Upper lobe of right lung (tissue), 1 donor: ENCODE measurements around the gene TPI1. TPM values are rescaled to one million over a fixed set of nuclear protein-coding genes. Genes with fewer than 3 reads are reported as not detected.
A peak's percentile ranks its signal among the peaks of the same experiment; 100 is the strongest.

Source experiments
- ATAC-seq: fragments of 200-7000 bp; cut with Tn5 transposase; one replicate; pipeline ENCODE4 v1.9.1; 2020; ENCODE audit warnings: mild to moderate bottlenecking, moderate library complexity
- DNase-seq: peaks from one replicate; pipeline ENCODE4 v3.0.0-alpha.2; 2020
- H3K27ac ChIP-seq: fragments of 200-600 bp; one replicate; pipeline ENCODE4 v1.8.0; 2022
- H3K27me3 ChIP-seq: fragments of 200-600 bp; one replicate; pipeline ENCODE4 v1.8.0; 2022; ENCODE audit warnings: mild to moderate bottlenecking
- H3K36me3 ChIP-seq: fragments of 200-600 bp; one replicate; pipeline ENCODE4 v1.8.0; 2022
- H3K4me1 ChIP-seq: fragments of 200-600 bp; one replicate; pipeline ENCODE4 v1.8.0; 2022
- H3K4me3 ChIP-seq: fragments of 200-600 bp; one replicate; pipeline ENCODE4 v1.8.0; 2022; ENCODE audit warnings: mild to moderate bottlenecking
- H3K9me3 ChIP-seq: fragments of 200-600 bp; one replicate; pipeline ENCODE4 v1.8.0; 2022
- intact Hi-C: fragments of 100-400 bp; cut with DNase I; formaldehyde crosslinking; loops from one replicate; pipeline ENCODE4 v1.11.0; 2022
- total RNA-seq: library from RNA; stranded (reverse); fragmentation: NEBNext Ultra II Directional; extraction: Animal tissue kit (Norgen Biotek cat#: 25700); gene quantifications from one replicate; pipeline ENCODE4 v1.2.1, GENCODE V29; 2021
- TF ChIP-seq, protein P1 (sequence below): fragments of 200-600 bp; IDR thresholded peaks from one replicate; pipeline ENCODE4 v1.8.0; 2022; ENCODE audit warnings: antibody characterized with exemption
- donor health status: DM: no; HTN: yes; CAD: no; lungs with severe emphysema.

The TPI1 gene
- total RNA-seq, 1 donor from 2014 or later = 280 TPM

DNA sequence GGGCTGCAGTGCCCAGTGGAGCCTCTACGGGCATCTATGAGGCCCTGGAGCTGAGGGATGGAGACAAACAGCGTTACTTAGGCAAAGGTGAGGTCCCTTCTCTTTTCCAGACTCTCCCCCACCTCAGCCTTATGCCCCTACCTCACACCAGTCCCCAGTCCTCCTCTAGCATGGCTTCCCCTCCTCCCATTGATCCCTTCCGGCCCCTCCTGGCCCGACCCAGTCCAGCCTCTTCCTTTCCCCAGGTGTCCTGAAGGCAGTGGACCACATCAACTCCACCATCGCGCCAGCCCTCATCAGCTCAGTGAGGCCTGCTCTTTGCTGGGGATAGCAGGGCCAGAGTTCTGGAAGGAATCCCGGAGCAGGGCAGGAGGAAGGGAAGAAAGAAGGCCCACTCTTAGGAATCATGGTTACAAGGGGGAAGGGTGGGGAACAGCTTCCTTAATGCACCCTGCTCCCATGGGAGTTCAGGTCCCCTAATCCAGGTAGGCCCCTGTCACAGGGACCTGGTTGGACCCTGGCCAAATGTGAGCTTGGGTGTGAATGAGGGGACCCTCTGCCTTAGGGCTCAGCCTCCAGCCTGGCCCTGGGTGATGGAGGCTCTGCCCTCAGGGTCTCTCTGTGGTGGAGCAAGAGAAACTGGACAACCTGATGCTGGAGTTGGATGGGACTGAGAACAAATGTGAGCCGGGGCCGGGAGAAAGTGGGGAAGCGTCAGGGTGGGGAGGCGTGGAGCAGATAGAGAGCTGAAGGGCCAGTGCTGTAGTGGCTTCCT, 49.3 kb downstream of the TPI1 start:
- Histone ChIP-seq H3K4me1 (peaks cover 6% of the 10 kb centered on the region), H3K9me3 (no peaks in the 10 kb centered on the region), H3K36me3 (no peaks in the 10 kb centered on the region), H3K27me3 (no peaks in the 10 kb centered on the region), H3K4me3 (no peak overlapping the region), H3K27ac (no peak overlapping the region)
- no peak for DNase-seq
- intact Hi-C loops = no loop called here
- TF ChIP-seq, protein P1, sequence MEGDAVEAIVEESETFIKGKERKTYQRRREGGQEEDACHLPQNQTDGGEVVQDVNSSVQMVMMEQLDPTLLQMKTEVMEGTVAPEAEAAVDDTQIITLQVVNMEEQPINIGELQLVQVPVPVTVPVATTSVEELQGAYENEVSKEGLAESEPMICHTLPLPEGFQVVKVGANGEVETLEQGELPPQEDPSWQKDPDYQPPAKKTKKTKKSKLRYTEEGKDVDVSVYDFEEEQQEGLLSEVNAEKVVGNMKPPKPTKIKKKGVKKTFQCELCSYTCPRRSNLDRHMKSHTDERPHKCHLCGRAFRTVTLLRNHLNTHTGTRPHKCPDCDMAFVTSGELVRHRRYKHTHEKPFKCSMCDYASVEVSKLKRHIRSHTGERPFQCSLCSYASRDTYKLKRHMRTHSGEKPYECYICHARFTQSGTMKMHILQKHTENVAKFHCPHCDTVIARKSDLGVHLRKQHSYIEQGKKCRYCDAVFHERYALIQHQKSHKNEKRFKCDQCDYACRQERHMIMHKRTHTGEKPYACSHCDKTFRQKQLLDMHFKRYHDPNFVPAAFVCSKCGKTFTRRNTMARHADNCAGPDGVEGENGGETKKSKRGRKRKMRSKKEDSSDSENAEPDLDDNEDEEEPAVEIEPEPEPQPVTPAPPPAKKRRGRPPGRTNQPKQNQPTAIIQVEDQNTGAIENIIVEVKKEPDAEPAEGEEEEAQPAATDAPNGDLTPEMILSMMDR = no peak
- ATAC-seq = no peak

DNA sequence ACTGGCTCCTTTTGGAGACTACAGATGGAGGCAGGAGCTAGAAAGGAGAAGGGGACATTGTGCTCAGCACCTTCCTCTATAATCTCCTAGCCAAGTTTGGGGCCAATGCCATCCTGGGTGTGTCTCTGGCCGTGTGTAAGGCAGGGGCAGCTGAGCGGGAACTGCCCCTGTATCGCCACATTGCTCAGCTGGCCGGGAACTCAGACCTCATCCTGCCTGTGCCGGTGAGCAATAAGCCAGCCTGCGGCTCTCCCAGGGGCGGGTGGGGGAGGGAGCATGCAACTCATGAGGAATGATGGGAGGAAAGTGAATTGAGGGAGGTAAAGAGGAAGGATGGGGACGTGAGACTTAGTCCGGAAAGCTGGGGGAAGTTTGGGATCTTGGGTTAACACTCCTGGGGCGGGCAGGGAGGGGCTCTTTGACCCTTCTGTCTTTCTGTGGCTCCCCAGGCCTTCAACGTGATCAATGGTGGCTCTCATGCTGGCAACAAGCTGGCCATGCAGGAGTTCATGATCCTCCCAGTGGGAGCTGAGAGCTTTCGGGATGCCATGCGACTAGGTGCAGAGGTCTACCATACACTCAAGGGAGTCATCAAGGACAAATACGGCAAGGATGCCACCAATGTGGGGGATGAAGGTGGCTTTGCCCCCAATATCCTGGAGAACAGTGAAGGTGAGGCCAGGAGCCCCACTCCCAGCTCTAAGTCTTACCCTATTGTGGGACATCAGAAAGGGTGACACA, 50.3 kb downstream of the TPI1 start:
- H3K4me3 ChIP-seq = no peak overlapping the region
- no peak for ATAC-seq
- no peak overlapping the region for H3K27ac ChIP-seq
- TF ChIP-seq, protein P1 = no peak
- H3K9me3 ChIP-seq = no peaks in the 10 kb centered on the region
- intact Hi-C loops = no loop called here
- DNase-seq = no peak
- no peaks in the 10 kb centered on the region for H3K27me3 ChIP-seq
- H3K36me3 ChIP-seq = no peaks in the 10 kb centered on the region
- H3K4me1 ChIP-seq = peaks cover 6% of the 10 kb centered on the region

DNA sequence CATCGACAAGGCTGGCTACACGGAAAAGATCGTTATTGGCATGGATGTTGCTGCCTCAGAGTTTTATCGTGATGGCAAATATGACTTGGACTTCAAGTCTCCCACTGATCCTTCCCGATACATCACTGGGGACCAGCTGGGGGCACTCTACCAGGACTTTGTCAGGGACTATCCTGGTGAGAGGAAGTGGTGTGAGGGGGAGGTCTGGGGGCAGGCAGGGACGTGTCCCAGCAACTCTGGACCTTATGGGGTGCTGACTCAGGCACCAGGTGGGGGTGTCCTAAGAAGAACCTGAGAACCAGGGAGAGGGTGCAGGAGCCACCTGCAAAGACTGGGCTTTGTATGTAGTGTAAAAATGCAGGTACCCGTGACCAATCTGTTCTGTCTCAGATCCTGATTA, 52.3 kb downstream of the TPI1 start:
- Histone ChIP-seq H3K4me1 (peaks cover 3% of the 10 kb centered on the region), H3K36me3 (no peaks in the 10 kb centered on the region)
- DNase-seq = peak; percentile 31

More for the DNA sequence above, 52.3 kb downstream of the TPI1 start:
- H3K27me3 ChIP-seq = no peaks in the 10 kb centered on the region
- no peak overlapping the region for H3K27ac ChIP-seq
- no peak overlapping the region for H3K4me3 ChIP-seq
- no peaks in the 10 kb centered on the region for H3K9me3 ChIP-seq
- ATAC-seq = no peak
- TF ChIP-seq, protein P1 = no peak
- intact Hi-C loops = no loop called here

Other genes with a start within 250 kb of the TPI1 start
- 2.5 TPM for gene LPAR5, start 231.6 kb upstream of the TPI1 start, total RNA-seq
- 3.8 TPM for gene ACRBP, start 220.1 kb upstream of the TPI1 start, total RNA-seq
- gene ING4, start 204.4 kb upstream of the TPI1 start, total RNA-seq = 38.0 TPM
- gene ZNF384, start 178.2 kb upstream of the TPI1 start, total RNA-seq = 53.6 TPM
- 0.20 TPM for gene PIANP, start 166.7 kb upstream of the TPI1 start, total RNA-seq
- gene COPS7A, start 143.5 kb upstream of the TPI1 start, total RNA-seq = 57.9 TPM
- gene MLF2, start 114.4 kb upstream of the TPI1 start, total RNA-seq = 118 TPM
- gene PTMS, start 101.2 kb upstream of the TPI1 start, total RNA-seq = 323 TPM
- gene LAG3, start 95.0 kb upstream of the TPI1 start, total RNA-seq = 1.5 TPM
- gene CD4, start 78.0 kb upstream of the TPI1 start, total RNA-seq = 67.6 TPM
- 17.1 TPM for gene GPR162, start 45.7 kb upstream of the TPI1 start, total RNA-seq
- gene P3H3, start 39.1 kb upstream of the TPI1 start, total RNA-seq = 9.7 TPM
- gene GNB3, start 26.6 kb upstream of the TPI1 start, total RNA-seq = 0.32 TPM
- gene CDCA3, start 16.2 kb upstream of the TPI1 start, total RNA-seq = 1.1 TPM
- 63.9 TPM for gene USP5, start 15.4 kb upstream of the TPI1 start, total RNA-seq
- 30.2 TPM for gene SPSB2, start 5.8 kb downstream of the TPI1 start, total RNA-seq
- 13.3 TPM for gene LRRC23, start 37.3 kb downstream of the TPI1 start, total RNA-seq
- gene ENO2, start 47.0 kb downstream of the TPI1 start, total RNA-seq = 41.8 TPM
- gene ATN1, start 60.4 kb downstream of the TPI1 start, total RNA-seq = 149 TPM
- gene RNU7-1, start 76.3 kb downstream of the TPI1 start, total RNA-seq = not detected
- gene C12orf57, start 76.5 kb downstream of the TPI1 start, total RNA-seq = 197 TPM
- gene PTPN6, start 83.8 kb downstream of the TPI1 start, total RNA-seq = 154 TPM
- 126 TPM for gene PHB2, start 103.1 kb downstream of the TPI1 start, total RNA-seq
- gene EMG1, start 103.4 kb downstream of the TPI1 start, total RNA-seq = 35.6 TPM
- gene LPCAT3, start 150.9 kb downstream of the TPI1 start, total RNA-seq = 70.5 TPM
- 321 TPM for gene C1S, start 193.2 kb downstream of the TPI1 start, total RNA-seq
- gene C1R, start 224.9 kb downstream of the TPI1 start, total RNA-seq = 367 TPM
- 91.6 TPM for gene C1RL, start 241.7 kb downstream of the TPI1 start, total RNA-seq